Left renal cortex interstitium (tissue), 4 donors: ENCODE measurements around the gene EFL1. TPM values are rescaled to one million over a fixed set of nuclear protein-coding genes. Genes with fewer than 3 reads are reported as not detected.

ENCODE experiments used
- DNase-seq, 4 donors: peaks; one replicate each; pipeline ENCODE4 v3.0.0-alpha.2; 2013; ENCODE audit warnings: low read depth in 4 of 4, low spot score in 2 of 4, missing footprints in 1 of 4
- polyA plus RNA-seq, 4 donors: library from polyadenylated mRNA; unstranded; fragments of 120-200 nt; gene quantifications; one replicate each; pipeline ENCODE4 v1.2.1, GENCODE V29; 2013; ENCODE audit not compliant: insufficient read length in 4 of 4

Gene EFL1
- polyA plus RNA-seq, 4 donors = 19.3 to 26.5 (median 20.9) TPM

- no peak for DNase-seq
Observed at GRCh38 chr15:82095803-82096202, 166.7 kb downstream of the EFL1 start.

- no peak for DNase-seq
Observed at GRCh38 chr15:82093774-82094211, 168.7 kb downstream of the EFL1 start.

GRCh38 chr15:82093325-82093724 is 169.2 kb downstream of the EFL1 start:
- DNase-seq = no peak

GRCh38 chr15:82091636-82092140 is 170.8 kb downstream of the EFL1 start:
- no peak for DNase-seq

GRCh38 chr15:82086243-82086995 is 176.1 kb downstream of the EFL1 start:
- no peak for DNase-seq

GRCh38 chr15:82081914-82082762 is 180.4 kb downstream of the EFL1 start:
- no peak for DNase-seq

GRCh38 chr15:82080774-82081173 is 181.8 kb downstream of the EFL1 start:
- no peak for DNase-seq

Other genes with a start within 250 kb of the EFL1 start
- 10 to 100 TPM; 11.7 to 22.5 (median 17.6) TPM for gene MEX3B, start 216.7 kb downstream of the EFL1 start, polyA plus RNA-seq
- 1 to 10 TPM; 4.4 to 8.9 (median 6.7) TPM for gene SAXO2, start 84 bp upstream of the EFL1 start, polyA plus RNA-seq
- gene GOLGA6L10, start 86.7 kb upstream of the EFL1 start, polyA plus RNA-seq = 10 to 100 TPM in 2 of 4 donors, 1 to 10 TPM in 2; 3.7 to 19.9 (median 9.2) TPM
- gene GOLGA6L9, start 167.1 kb upstream of the EFL1 start, polyA plus RNA-seq = 10 to 100 TPM in 2 of 4 donors, 1 to 10 TPM in 2; 3.6 to 25.9 (median 13.0) TPM